GM12878 (cell line): ENCODE data around the gene NR3C1. TPM values are rescaled to one million over a fixed set of nuclear protein-coding genes. Genes with fewer than 3 reads are reported as not detected.

Experiments
- BCL11A ChIP-seq: IDR thresholded peaks from 2 replicates; pipeline ENCODE4 v1.6.1; 2011; ENCODE audit warnings: low read depth, low read length
- CREM ChIP-seq: IDR thresholded peaks from 2 replicates; pipeline ENCODE4 v1.6.1; 2014; ENCODE audit warnings: antibody characterized with exemption, low read depth
- IRF4 ChIP-seq: IDR thresholded peaks from 2 replicates; pipeline ENCODE4 v1.6.1; 2011; ENCODE audit warnings: low read depth, low read length
- JUNB ChIP-seq: IDR thresholded peaks from 2 replicates; pipeline ENCODE4 v1.6.1; 2016; ENCODE audit warnings: antibody characterized with exemption, mild to moderate bottlenecking
- KLF5 ChIP-seq: fragments of 450-650 bp; IDR thresholded peaks from 2 replicates; pipeline ENCODE4 v1.6.1; 2014; ENCODE audit warnings: mild to moderate bottlenecking; ENCODE audit not compliant: partially characterized antibody
- MEF2B ChIP-seq: fragments of 450-650 bp; IDR thresholded peaks from 2 replicates; pipeline ENCODE4 v1.6.1; 2018; ENCODE audit warnings: mild to moderate bottlenecking, moderate library complexity; ENCODE audit not compliant: partially characterized antibody, poor library complexity, severe bottlenecking
- MXI1 ChIP-seq: fragments of 150-350 bp; IDR thresholded peaks from 2 replicates; pipeline ENCODE4 v1.6.1; 2011; ENCODE audit warnings: low read depth, mild to moderate bottlenecking, inconsistent platforms, low read length, improper control_type of control experiment
- NFIC ChIP-seq: IDR thresholded peaks from 2 replicates; pipeline ENCODE4 v1.6.1; 2012; ENCODE audit warnings: low read depth, mild to moderate bottlenecking, inconsistent platforms, low read length, moderate library complexity
- POU2F2 ChIP-seq: IDR thresholded peaks from 3 replicates; pipeline ENCODE4 v1.6.1; 2011; ENCODE audit warnings: low read depth, mild to moderate bottlenecking, low read length, borderline replicate concordance
- RAD51 ChIP-seq: fragments of 450-650 bp; IDR thresholded peaks from 2 replicates; pipeline ENCODE4 v1.6.1; 2016; ENCODE audit warnings: moderate library complexity, mild to moderate bottlenecking, inconsistent platforms
- TCF7 ChIP-seq: IDR thresholded peaks from 2 replicates; pipeline ENCODE4 v1.6.1; 2014; ENCODE audit warnings: antibody characterized with exemption, borderline replicate concordance
- ZNF24 ChIP-seq: fragments of 450-650 bp; IDR thresholded peaks from 2 replicates; pipeline ENCODE4 v1.6.1; 2017; ENCODE audit warnings: antibody characterized with exemption, mild to moderate bottlenecking
- ZNF622 ChIP-seq: fragments of 450-650 bp; IDR thresholded peaks from 2 replicates; pipeline ENCODE4 v1.6.1; 2017; ENCODE audit warnings: mild to moderate bottlenecking, inconsistent platforms
- polyA plus RNA-seq, 11 experiments: library from polyadenylated mRNA; depleted of rRNA in 4 of 11; unstranded in 6 of 11; stranded (reverse) in 5 of 11; fragments of >200 nt; fragmentation: Nextera tagmentation in 4 of 11; fragmentation: Illumina TruSeq in 1 of 11; extraction: Ambion mirVana in 4 of 11; extraction: Trizol in 1 of 11; gene quantifications; 1 replicate in 1 of 11; 2 replicates in 10 of 11; pipeline versions ENCODE4 v1.2.1 to v1.2.3, GENCODE V29; 2011 to 2016; ENCODE audit warnings: inconsistent platforms in 2 of 11, missing spikeins in 2 of 11, low read depth in 1 of 11
- total RNA-seq, 4 experiments: library from RNA; depleted of rRNA in 3 of 4; stranded (reverse); fragments of >200 nt in 3 of 4; fragmentation: Illumina TruSeq in 1 of 4; extraction: Trizol in 1 of 4; gene quantifications; 2 replicates each; pipeline versions ENCODE4 v1.2.1 to v1.2.3, GENCODE V29; 2013 to 2021
- TF ChIP-seq, protein P1 (sequence below): IDR thresholded peaks from 2 replicates; pipeline ENCODE4 v1.6.1; 2012; ENCODE audit warnings: low read depth, low read length, improper control_type of control experiment
- TF ChIP-seq, protein P2 (sequence below): IDR thresholded peaks from 2 replicates; pipeline ENCODE4 v1.6.1; 2012; ENCODE audit warnings: low read depth, low read length, improper control_type of control experiment
- TF ChIP-seq, protein P3 (sequence below): fragments of 450-650 bp; IDR thresholded peaks from 2 replicates; pipeline ENCODE4 v1.6.1; 2018; ENCODE audit warnings: mild to moderate bottlenecking, low read depth, moderate library complexity; ENCODE audit not compliant: partially characterized antibody
- TF ChIP-seq, protein P4 (sequence below): fragments of 450-650 bp; IDR thresholded peaks from 2 replicates; pipeline ENCODE4 v1.6.1; 2017; ENCODE audit warnings: mild to moderate bottlenecking
- TF ChIP-seq, protein P5 (sequence below): IDR thresholded peaks from 2 replicates; pipeline ENCODE4 v1.6.1; 2012; ENCODE audit warnings: low read length, inconsistent platforms
- TF ChIP-seq, protein P6 (sequence below): IDR thresholded peaks from 2 replicates; pipeline ENCODE4 v1.6.1; 2011; ENCODE audit warnings: borderline replicate concordance, low read depth, mild to moderate bottlenecking, moderate library complexity, low read length; ENCODE audit not compliant: insufficient read depth, poor library complexity, severe bottlenecking

The NR3C1 gene
- total and polyA plus RNA-seq, 10 of the 15 experiments (the other 5 are each of a cell fraction or from before 2014, with no cell fraction given), result 49.7 to 141 (median 109) TPM

DNA sequence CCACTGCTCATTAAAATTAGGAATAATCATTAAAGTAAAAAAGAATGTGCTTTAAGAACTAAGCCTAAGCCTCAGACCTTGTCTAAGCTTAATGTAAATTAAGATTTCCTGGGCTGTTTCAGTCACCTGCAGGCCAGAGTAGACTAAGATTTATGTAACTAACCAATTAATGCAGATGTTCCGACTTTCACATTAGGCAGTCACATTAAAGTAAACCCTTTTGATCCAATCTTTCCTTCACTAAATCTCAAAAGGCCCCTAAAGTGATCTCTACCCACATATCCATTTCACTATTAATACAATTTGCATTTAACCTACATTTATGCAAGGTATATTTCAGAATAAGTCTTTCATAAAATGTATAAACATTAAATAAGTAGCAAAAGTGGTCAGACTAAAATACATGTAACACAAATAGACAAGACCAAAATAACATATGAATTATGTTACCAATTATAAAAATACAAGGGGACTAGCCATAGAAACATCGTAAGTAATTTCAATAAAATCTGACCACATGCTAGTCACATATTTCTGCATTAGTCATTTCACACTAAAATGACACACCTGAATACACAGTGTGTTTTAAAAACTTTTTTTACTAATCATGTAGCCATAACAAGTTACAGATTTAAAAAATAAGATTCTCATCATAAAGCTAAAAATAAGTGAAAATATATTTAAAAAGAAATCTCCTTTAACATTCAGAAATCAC lies 7.7 kb downstream of the NR3C1 start (continued):
- TF ChIP-seq, protein P1, sequence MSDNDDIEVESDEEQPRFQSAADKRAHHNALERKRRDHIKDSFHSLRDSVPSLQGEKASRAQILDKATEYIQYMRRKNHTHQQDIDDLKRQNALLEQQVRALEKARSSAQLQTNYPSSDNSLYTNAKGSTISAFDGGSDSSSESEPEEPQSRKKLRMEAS, result no peak
- peak; percentile 18; the same call in 1 of the 2 replicates for TF ChIP-seq MXI1
- TF ChIP-seq, protein P2, sequence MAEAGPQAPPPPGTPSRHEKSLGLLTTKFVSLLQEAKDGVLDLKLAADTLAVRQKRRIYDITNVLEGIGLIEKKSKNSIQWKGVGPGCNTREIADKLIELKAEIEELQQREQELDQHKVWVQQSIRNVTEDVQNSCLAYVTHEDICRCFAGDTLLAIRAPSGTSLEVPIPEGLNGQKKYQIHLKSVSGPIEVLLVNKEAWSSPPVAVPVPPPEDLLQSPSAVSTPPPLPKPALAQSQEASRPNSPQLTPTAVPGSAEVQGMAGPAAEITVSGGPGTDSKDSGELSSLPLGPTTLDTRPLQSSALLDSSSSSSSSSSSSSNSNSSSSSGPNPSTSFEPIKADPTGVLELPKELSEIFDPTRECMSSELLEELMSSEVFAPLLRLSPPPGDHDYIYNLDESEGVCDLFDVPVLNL, result no peak
- no peak for TF ChIP-seq KLF5
- TF ChIP-seq CREM, result peak; percentile 79
- TF ChIP-seq ZNF24, result no peak
- TF ChIP-seq, protein P3, sequence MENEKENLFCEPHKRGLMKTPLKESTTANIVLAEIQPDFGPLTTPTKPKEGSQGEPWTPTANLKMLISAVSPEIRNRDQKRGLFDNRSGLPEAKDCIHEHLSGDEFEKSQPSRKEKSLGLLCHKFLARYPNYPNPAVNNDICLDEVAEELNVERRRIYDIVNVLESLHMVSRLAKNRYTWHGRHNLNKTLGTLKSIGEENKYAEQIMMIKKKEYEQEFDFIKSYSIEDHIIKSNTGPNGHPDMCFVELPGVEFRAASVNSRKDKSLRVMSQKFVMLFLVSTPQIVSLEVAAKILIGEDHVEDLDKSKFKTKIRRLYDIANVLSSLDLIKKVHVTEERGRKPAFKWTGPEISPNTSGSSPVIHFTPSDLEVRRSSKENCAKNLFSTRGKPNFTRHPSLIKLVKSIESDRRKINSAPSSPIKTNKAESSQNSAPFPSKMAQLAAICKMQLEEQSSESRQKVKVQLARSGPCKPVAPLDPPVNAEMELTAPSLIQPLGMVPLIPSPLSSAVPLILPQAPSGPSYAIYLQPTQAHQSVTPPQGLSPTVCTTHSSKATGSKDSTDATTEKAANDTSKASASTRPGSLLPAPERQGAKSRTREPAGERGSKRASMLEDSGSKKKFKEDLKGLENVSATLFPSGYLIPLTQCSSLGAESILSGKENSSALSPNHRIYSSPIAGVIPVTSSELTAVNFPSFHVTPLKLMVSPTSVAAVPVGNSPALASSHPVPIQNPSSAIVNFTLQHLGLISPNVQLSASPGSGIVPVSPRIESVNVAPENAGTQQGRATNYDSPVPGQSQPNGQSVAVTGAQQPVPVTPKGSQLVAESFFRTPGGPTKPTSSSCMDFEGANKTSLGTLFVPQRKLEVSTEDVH, result no peak
- peak; percentile 67; the same call in 1 of the 2 replicates for TF ChIP-seq BCL11A
- TF ChIP-seq NFIC, result peak; percentile 93
- TF ChIP-seq MEF2B, result peak; percentile 44
- TF ChIP-seq, protein P4, sequence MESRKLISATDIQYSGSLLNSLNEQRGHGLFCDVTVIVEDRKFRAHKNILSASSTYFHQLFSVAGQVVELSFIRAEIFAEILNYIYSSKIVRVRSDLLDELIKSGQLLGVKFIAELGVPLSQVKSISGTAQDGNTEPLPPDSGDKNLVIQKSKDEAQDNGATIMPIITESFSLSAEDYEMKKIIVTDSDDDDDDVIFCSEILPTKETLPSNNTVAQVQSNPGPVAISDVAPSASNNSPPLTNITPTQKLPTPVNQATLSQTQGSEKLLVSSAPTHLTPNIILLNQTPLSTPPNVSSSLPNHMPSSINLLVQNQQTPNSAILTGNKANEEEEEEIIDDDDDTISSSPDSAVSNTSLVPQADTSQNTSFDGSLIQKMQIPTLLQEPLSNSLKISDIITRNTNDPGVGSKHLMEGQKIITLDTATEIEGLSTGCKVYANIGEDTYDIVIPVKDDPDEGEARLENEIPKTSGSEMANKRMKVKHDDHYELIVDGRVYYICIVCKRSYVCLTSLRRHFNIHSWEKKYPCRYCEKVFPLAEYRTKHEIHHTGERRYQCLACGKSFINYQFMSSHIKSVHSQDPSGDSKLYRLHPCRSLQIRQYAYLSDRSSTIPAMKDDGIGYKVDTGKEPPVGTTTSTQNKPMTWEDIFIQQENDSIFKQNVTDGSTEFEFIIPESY, result no peak
- TF ChIP-seq TCF7, result no peak
- TF ChIP-seq, protein P5, sequence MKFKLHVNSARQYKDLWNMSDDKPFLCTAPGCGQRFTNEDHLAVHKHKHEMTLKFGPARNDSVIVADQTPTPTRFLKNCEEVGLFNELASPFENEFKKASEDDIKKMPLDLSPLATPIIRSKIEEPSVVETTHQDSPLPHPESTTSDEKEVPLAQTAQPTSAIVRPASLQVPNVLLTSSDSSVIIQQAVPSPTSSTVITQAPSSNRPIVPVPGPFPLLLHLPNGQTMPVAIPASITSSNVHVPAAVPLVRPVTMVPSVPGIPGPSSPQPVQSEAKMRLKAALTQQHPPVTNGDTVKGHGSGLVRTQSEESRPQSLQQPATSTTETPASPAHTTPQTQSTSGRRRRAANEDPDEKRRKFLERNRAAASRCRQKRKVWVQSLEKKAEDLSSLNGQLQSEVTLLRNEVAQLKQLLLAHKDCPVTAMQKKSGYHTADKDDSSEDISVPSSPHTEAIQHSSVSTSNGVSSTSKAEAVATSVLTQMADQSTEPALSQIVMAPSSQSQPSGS, result peak; percentile 89
- TF ChIP-seq ZNF622, result no peak
- TF ChIP-seq IRF4, result 0 out of 2 replicates have a peak, but pooled peaks have one; percentile 13
- TF ChIP-seq JUNB, result peak; percentile 95
- no peak for TF ChIP-seq POU2F2
- TF ChIP-seq, protein P6, sequence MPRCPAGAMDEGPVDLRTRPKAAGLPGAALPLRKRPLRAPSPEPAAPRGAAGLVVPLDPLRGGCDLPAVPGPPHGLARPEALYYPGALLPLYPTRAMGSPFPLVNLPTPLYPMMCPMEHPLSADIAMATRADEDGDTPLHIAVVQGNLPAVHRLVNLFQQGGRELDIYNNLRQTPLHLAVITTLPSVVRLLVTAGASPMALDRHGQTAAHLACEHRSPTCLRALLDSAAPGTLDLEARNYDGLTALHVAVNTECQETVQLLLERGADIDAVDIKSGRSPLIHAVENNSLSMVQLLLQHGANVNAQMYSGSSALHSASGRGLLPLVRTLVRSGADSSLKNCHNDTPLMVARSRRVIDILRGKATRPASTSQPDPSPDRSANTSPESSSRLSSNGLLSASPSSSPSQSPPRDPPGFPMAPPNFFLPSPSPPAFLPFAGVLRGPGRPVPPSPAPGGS, result peak; percentile 81
- TF ChIP-seq RAD51, result no peak
